ENCODE data around the gene TMC1.

TMC1 gene

DNA sequence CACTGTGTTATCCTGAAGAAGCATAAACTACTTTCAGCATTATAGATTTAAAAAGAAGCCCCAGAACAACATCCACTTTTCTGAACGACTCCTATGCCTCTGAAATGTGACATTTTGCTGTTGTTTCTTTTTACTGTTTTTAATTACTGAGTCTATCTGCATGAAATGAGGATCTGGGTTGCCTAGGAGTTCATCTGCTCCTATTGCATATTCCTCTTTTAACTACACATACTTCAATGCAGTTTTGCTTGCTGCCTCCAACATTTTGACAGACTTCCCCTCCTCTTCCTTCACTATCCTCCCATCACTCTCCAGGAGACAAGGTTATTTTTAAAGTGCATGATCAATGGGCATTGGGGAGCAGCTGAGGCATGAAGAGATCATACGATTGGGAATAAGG, 164.5 kb downstream of the TMC1 start:
- H3K4me3 ChIP-seq (ENCODE audit: low read length) = no peak overlapping the region
- no peak overlapping the region for H2AFZ ChIP-seq (ENCODE audit: low read depth, low read length)
- H3K27me3 ChIP-seq (ENCODE audit: low read depth, low read length) = no peaks in the 10 kb centered on the region
- H4K20me1 ChIP-seq (ENCODE audit: insufficient read depth, low read length) = no peaks in the 10 kb centered on the region
- H3K27ac ChIP-seq (ENCODE audit: low read length) = no peak overlapping the region
- H3K36me3 ChIP-seq (replicated peaks; ENCODE audit: low read depth, low read length) = no peaks in the 10 kb centered on the region
- TF ChIP-seq EZH2phosphoT487 (IDR thresholded peaks at IDR 0.05; ENCODE audit: low read depth) = no peak
- TF ChIP-seq, protein P1, sequence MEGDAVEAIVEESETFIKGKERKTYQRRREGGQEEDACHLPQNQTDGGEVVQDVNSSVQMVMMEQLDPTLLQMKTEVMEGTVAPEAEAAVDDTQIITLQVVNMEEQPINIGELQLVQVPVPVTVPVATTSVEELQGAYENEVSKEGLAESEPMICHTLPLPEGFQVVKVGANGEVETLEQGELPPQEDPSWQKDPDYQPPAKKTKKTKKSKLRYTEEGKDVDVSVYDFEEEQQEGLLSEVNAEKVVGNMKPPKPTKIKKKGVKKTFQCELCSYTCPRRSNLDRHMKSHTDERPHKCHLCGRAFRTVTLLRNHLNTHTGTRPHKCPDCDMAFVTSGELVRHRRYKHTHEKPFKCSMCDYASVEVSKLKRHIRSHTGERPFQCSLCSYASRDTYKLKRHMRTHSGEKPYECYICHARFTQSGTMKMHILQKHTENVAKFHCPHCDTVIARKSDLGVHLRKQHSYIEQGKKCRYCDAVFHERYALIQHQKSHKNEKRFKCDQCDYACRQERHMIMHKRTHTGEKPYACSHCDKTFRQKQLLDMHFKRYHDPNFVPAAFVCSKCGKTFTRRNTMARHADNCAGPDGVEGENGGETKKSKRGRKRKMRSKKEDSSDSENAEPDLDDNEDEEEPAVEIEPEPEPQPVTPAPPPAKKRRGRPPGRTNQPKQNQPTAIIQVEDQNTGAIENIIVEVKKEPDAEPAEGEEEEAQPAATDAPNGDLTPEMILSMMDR (IDR thresholded peaks at IDR 0.05; ENCODE audit: low read depth, low read length) = no peak
- H3K4me2 ChIP-seq (ENCODE audit: low read length) = no peak overlapping the region
- H3K4me1 ChIP-seq (ENCODE audit: low read length) = no peaks in the 10 kb centered on the region
- H3K79me2 ChIP-seq (ENCODE audit: low read length) = no peaks in the 10 kb centered on the region
- no peaks in the 10 kb centered on the region for H3K9me3 ChIP-seq (ENCODE audit: insufficient read depth, low read length)
- H3K9ac ChIP-seq (ENCODE audit: low read length) = no peak overlapping the region

DNA sequence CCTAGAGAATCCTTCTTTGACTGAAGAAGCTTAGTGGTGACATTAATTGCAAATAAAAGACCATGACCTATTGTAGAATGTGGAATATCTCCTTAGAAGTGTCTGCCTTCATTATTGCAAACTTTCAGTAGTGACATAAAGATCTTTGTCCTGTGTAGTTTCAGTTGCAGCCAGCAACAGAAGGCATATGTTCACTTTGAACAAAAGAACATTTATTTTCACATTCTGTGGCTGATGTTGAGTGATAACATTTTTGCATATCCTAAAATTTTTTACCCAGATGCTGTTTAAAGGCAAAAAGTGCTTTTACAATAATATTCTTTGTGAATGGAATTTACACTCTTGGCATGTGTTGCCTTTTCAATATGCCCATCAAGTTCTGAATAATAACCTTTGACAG, 165.9 kb downstream of the TMC1 start:
- Histone ChIP-seq H3K27me3 (ENCODE audit: low read depth, low read length) (no peaks in the 10 kb centered on the region), H3K4me1 (ENCODE audit: low read length) (no peaks in the 10 kb centered on the region), H3K4me3 (ENCODE audit: low read length) (no peak overlapping the region), H3K9me3 (ENCODE audit: insufficient read depth, low read length) (no peaks in the 10 kb centered on the region), H3K79me2 (ENCODE audit: low read length) (no peaks in the 10 kb centered on the region), H3K9ac (ENCODE audit: low read length) (no peak overlapping the region), H4K20me1 (ENCODE audit: insufficient read depth, low read length) (no peaks in the 10 kb centered on the region), H3K4me2 (ENCODE audit: low read length) (no peak overlapping the region), H3K36me3 (replicated peaks; ENCODE audit: low read depth, low read length) (no peaks in the 10 kb centered on the region), H3K27ac (ENCODE audit: low read length) (no peak overlapping the region), H2AFZ (ENCODE audit: low read depth, low read length) (no peak overlapping the region)
- TF ChIP-seq, protein P1 (IDR thresholded peaks at IDR 0.05; ENCODE audit: low read depth, low read length) = no peak
- no peak for TF ChIP-seq EZH2phosphoT487 (IDR thresholded peaks at IDR 0.05; ENCODE audit: low read depth)

DNA sequence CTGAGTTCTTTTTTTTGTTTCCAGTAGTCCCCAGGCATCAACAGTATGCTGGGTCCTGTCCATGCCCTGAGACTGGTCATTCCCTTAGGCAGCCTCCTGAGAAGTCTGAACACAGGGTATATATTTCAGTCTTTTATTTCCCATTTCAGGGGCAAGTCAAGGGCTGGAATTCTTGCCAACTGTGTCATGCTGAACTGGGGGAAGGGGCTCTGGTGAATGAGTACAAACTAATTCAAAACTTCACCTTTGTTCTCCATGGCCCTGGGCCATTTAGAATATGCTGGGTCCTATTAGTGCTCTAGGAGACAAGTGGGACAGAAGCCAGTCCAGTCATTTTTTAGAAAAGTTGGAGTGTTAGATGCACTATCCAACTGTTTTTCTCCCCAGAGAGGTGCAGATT, 170.3 kb downstream of the TMC1 start:
- Histone ChIP-seq H3K36me3 (replicated peaks; ENCODE audit: low read depth, low read length) (no peaks in the 10 kb centered on the region), H3K9me3 (ENCODE audit: insufficient read depth, low read length) (no peaks in the 10 kb centered on the region), H2AFZ (ENCODE audit: low read depth, low read length) (no peak overlapping the region), H3K27ac (ENCODE audit: low read length) (no peak overlapping the region), H3K4me2 (ENCODE audit: low read length) (no peak overlapping the region), H3K9ac (ENCODE audit: low read length) (no peak overlapping the region), H4K20me1 (ENCODE audit: insufficient read depth, low read length) (no peaks in the 10 kb centered on the region), H3K79me2 (ENCODE audit: low read length) (no peaks in the 10 kb centered on the region), H3K27me3 (ENCODE audit: low read depth, low read length) (no peaks in the 10 kb centered on the region), H3K4me3 (ENCODE audit: low read length) (no peak overlapping the region), H3K4me1 (ENCODE audit: low read length) (no peaks in the 10 kb centered on the region)
- TF ChIP-seq EZH2phosphoT487 (IDR thresholded peaks at IDR 0.05; ENCODE audit: low read depth) = no peak

DNA sequence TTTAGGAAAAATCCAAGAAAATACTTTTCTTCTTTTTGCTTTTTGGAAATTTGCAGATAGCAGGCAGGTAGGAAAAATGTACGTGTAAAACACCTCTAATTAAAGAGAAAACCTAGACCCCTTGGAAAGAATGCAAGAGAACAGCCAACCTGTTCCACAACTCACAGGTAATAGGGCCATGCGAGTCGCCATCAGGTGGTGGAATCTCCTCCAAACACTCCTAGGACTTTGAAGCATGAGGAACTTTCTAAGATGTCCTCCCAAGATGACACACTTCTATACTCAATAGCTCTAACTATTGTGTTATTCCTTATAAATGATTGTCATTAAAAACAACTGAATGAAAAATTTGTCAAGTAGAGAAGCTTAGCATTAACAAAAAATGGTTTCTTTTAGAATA, 174.0 kb downstream of the TMC1 start:
- Histone ChIP-seq H3K9me3 (ENCODE audit: insufficient read depth, low read length) (no peaks in the 10 kb centered on the region), H3K27ac (ENCODE audit: low read length) (no peak overlapping the region), H3K27me3 (ENCODE audit: low read depth, low read length) (no peaks in the 10 kb centered on the region), H3K79me2 (ENCODE audit: low read length) (no peaks in the 10 kb centered on the region), H3K4me1 (ENCODE audit: low read length) (no peaks in the 10 kb centered on the region), H3K36me3 (replicated peaks; ENCODE audit: low read depth, low read length) (no peaks in the 10 kb centered on the region), H4K20me1 (ENCODE audit: insufficient read depth, low read length) (no peaks in the 10 kb centered on the region), H3K9ac (ENCODE audit: low read length) (no peak overlapping the region), H3K4me3 (ENCODE audit: low read length) (no peak overlapping the region), H2AFZ (ENCODE audit: low read depth, low read length) (no peak overlapping the region), H3K4me2 (ENCODE audit: low read length) (no peak overlapping the region)
- TF ChIP-seq, protein P1 (IDR thresholded peaks at IDR 0.05; ENCODE audit: low read depth, low read length) = no peak

DNA sequence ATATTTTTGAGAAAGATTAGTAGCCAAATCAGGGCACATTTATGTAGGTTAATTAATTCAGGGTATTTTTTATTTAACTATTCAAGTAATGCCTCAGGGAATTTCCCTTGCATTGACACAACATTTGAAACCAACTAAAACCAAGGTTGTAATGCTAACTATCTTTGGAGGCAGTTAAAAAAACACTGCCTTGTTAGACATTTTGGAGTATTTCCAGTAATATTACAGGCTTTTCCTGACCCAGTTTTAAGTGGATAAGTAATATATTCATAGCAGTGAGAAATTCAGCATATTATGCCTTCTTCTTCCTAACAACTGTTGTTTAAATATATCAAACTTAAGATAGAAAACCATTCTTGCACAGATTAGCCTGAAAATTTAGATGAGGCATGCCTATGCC, 175.1 kb downstream of the TMC1 start:
- TF ChIP-seq, protein P1 (IDR thresholded peaks at IDR 0.05; ENCODE audit: low read depth, low read length) = no peak
- TF ChIP-seq EZH2phosphoT487 (IDR thresholded peaks at IDR 0.05; ENCODE audit: low read depth) = no peak
- Histone ChIP-seq H3K79me2 (ENCODE audit: low read length) (no peaks in the 10 kb centered on the region), H3K9ac (ENCODE audit: low read length) (no peak overlapping the region), H3K27ac (ENCODE audit: low read length) (no peak overlapping the region), H3K36me3 (replicated peaks; ENCODE audit: low read depth, low read length) (no peaks in the 10 kb centered on the region), H3K4me3 (ENCODE audit: low read length) (no peak overlapping the region), H2AFZ (ENCODE audit: low read depth, low read length) (no peak overlapping the region), H3K4me2 (ENCODE audit: low read length) (no peak overlapping the region), H3K4me1 (ENCODE audit: low read length) (no peaks in the 10 kb centered on the region), H3K27me3 (ENCODE audit: low read depth, low read length) (no peaks in the 10 kb centered on the region), H3K9me3 (ENCODE audit: insufficient read depth, low read length) (no peaks in the 10 kb centered on the region), H4K20me1 (ENCODE audit: insufficient read depth, low read length) (no peaks in the 10 kb centered on the region)

All from OCI-LY3 (cell line).